ENCODE data around the gene TAF4B. TPM values are rescaled to one million over a fixed set of nuclear protein-coding genes. Genes with fewer than 3 reads are reported as not detected.
"Not testable (repeated sequence)": the region's sequence is repeated elsewhere in the genome, so short reads cannot be mapped to it uniquely, and the experiment has no call there.

Gene TAF4B
- total and polyA plus RNA-seq, 7 donors, result 0.46 to 10.9 (median 6.4) TPM

DNA sequence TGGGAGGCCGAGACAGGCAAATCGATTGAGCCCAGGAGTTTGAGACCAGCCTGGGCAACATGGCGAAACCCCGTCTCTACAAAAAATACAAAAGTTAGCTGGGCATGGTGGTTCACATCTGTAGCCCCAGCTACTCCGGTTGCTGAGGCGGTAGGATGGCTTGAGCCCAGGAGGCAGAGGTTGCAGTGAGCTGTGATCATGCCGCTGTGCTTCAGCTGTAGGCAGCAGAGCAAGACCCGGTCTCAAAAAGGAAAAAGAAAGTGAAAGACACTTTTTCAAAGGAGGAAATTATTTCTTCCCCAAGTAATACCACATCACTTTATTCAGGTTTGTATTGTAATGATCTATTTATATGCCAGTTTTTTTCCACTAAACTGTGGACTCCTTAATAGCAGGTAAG is 35.7 kb upstream of the TAF4B start:
- intact Hi-C loops (cut with DNase I), result no loop called here
- 60 to 79% methylated on average over 8 of the region's 8 CpGs for WGBS, 2 donors
- H3K27ac ChIP-seq, result no peak overlapping the region
- DNase-seq, result no peak
- H3K27me3 ChIP-seq, result no peaks in the 10 kb centered on the region
- H3K4me3 ChIP-seq, result no peak overlapping the region
- no peaks in the 10 kb centered on the region for H3K4me1 ChIP-seq
- H3K9me3 ChIP-seq, result peaks cover 0 to 5% (median 0%) of the 10 kb centered on the region in 4 donors
- no peak for TF ChIP-seq POLR2AphosphoS5 (IDR thresholded peaks at IDR 0.05)
- TF ChIP-seq, protein P1, sequence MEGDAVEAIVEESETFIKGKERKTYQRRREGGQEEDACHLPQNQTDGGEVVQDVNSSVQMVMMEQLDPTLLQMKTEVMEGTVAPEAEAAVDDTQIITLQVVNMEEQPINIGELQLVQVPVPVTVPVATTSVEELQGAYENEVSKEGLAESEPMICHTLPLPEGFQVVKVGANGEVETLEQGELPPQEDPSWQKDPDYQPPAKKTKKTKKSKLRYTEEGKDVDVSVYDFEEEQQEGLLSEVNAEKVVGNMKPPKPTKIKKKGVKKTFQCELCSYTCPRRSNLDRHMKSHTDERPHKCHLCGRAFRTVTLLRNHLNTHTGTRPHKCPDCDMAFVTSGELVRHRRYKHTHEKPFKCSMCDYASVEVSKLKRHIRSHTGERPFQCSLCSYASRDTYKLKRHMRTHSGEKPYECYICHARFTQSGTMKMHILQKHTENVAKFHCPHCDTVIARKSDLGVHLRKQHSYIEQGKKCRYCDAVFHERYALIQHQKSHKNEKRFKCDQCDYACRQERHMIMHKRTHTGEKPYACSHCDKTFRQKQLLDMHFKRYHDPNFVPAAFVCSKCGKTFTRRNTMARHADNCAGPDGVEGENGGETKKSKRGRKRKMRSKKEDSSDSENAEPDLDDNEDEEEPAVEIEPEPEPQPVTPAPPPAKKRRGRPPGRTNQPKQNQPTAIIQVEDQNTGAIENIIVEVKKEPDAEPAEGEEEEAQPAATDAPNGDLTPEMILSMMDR (IDR thresholded peaks at IDR 0.05), result no peak
- no peak for TF ChIP-seq EP300 (IDR thresholded peaks at IDR 0.05)
- TF ChIP-seq POLR2A (IDR thresholded peaks at IDR 0.05), result no peak
- no peaks in the 10 kb centered on the region for H3K36me3 ChIP-seq

DNA sequence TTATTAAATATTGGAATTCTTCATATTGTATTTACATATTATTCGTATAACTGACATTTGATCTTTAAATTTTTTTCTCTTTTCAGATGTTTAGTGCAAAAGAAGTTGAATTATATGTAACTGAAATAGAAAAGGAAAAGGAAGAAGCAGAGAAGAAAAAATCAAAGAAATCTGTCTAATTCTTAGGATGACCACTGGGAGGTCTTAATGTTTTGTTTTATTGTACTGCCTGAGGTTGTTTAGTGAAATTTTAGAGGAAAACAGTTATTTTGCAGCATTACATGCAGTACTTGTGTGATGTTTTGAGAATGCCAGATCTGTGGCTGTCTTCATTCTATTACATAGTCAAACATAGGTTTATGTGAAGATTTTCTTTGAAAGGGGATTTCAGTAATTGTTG is 34.0 kb upstream of the TAF4B start:
- intact Hi-C loops (cut with DNase I), result no loop called here

DNA sequence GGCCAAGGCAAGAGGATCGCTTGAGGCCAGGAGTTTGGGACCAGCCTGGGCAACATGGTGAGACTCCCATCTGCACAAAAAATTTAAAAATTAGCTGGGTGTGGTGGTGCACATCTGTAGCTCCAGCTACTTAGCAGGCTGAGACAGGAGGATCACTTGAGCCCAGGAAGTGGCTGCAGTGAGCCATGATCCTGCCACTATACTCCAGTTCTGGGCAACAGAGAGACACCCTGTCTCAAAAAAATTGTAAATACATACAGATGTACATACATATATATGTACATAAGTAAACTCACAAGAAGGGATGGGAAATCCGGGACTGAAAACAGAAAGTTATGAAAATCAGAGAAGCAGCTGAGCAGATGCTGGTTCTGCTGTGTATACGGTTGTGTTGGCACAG is 29.6 kb upstream of the TAF4B start:
- TF ChIP-seq EP300 (IDR thresholded peaks at IDR 0.05) (no peak), POLR2A (IDR thresholded peaks at IDR 0.05) (no peak), POLR2AphosphoS5 (IDR thresholded peaks at IDR 0.05) (no peak)
- TF ChIP-seq, protein P1 (IDR thresholded peaks at IDR 0.05), result no peak
- Histone ChIP-seq H3K9me3 (no peaks in the 10 kb centered on the region), H3K36me3 (no peaks in the 10 kb centered on the region), H3K27me3 (no peaks in the 10 kb centered on the region), H3K4me1 (no peaks in the 10 kb centered on the region), H3K27ac (no peak overlapping the region), H3K4me3 (no peak overlapping the region)
- 85 to 94% methylated on average over 3 of the region's 3 CpGs for WGBS, 2 donors
- no peak for DNase-seq
- intact Hi-C loops (cut with DNase I), result no loop called here

More for the DNA sequence above, 34.0 kb upstream of the TAF4B start:
- no peaks in the 10 kb centered on the region for H3K4me1 ChIP-seq
- no peaks in the 10 kb centered on the region for H3K36me3 ChIP-seq
- H3K27me3 ChIP-seq, result no peaks in the 10 kb centered on the region
- no peak for DNase-seq
- no peak overlapping the region for H3K27ac ChIP-seq
- H3K4me3 ChIP-seq, result no peak overlapping the region
- WGBS, 2 donors, result 77 to 91% methylated on average over 1 of the region's 1 CpG
- TF ChIP-seq, protein P1 (IDR thresholded peaks at IDR 0.05), result no peak
- TF ChIP-seq EP300 (IDR thresholded peaks at IDR 0.05), result no peak
- H3K9me3 ChIP-seq, result peaks cover 0 to 5% (median 0%) of the 10 kb centered on the region in 4 donors

DNA sequence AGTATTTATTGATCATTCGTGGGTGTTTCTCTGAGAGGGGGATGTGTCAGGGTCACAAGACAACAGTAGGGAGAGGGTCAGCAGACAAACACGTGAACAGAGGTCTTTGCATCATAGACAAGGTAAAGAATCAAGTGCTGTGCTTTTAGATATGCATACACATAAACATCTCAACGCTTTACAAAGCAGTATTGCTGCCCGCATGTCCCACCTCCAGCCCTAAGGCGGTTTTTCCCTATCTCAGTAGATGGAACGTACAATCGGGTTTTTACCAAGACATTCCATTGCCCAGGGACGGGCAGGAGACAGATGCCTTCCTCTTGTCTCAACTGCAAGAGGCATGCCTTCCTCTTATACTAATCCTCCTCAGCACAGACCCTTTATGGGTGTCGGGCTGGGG is 24.2 kb upstream of the TAF4B start:
- intact Hi-C loops (cut with DNase I), result not testable (repeated sequence)

DNA sequence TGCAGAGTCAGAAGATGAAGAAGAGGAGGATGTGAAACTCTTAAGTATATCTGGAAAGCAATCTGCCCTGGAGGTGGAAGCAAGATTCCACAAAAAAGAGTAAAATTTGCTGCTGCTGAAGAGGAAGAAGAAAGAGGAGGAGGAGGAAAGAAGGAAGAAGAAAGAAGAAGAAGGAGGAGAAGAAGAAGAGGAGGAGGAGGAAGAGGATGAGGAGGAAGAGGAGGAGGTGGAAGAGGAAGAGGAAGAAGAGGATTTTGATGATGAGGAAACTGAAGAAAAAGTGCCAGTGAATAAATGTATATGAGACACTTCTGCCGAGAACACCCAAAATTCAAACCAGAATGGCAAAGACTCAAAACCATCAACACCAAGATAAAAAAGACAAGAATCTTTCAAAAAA is 20.9 kb upstream of the TAF4B start:
- Histone ChIP-seq H3K36me3 (no peaks in the 10 kb centered on the region), H3K27ac (no peak overlapping the region), H3K4me1 (no peaks in the 10 kb centered on the region), H3K4me3 (no peak overlapping the region), H3K27me3 (no peaks in the 10 kb centered on the region), H3K9me3 (no peaks in the 10 kb centered on the region)
- WGBS, 2 donors, result 91 to 97% methylated on average over 1 of the region's 1 CpG
- intact Hi-C loops (cut with DNase I), result no loop called here
- TF ChIP-seq EP300 (IDR thresholded peaks at IDR 0.05) (no peak), POLR2AphosphoS5 (IDR thresholded peaks at IDR 0.05) (no peak), POLR2A (IDR thresholded peaks at IDR 0.05) (no peak)
- TF ChIP-seq, protein P1 (IDR thresholded peaks at IDR 0.05), result no peak
- DNase-seq, result no peak

More for the DNA sequence above, 24.2 kb upstream of the TAF4B start:
- not testable (repeated sequence) for H3K27ac ChIP-seq, H3K4me1 ChIP-seq, H3K4me3 ChIP-seq, DNase-seq, H3K27me3 ChIP-seq, H3K9me3 ChIP-seq, H3K36me3 ChIP-seq
- 85 to 89% methylated on average over 8 of the region's 9 CpGs for WGBS, 2 donors

All from sigmoid colon (tissue), 7 donors.